ENCODE data around the gene SRPRB. TPM values are rescaled to one million over a fixed set of nuclear protein-coding genes. Genes with fewer than 3 reads are reported as not detected.

The SRPRB gene
- total and polyA plus RNA-seq, 2 experiments from 2014 or later = 99.4 to 110 TPM

DNA sequence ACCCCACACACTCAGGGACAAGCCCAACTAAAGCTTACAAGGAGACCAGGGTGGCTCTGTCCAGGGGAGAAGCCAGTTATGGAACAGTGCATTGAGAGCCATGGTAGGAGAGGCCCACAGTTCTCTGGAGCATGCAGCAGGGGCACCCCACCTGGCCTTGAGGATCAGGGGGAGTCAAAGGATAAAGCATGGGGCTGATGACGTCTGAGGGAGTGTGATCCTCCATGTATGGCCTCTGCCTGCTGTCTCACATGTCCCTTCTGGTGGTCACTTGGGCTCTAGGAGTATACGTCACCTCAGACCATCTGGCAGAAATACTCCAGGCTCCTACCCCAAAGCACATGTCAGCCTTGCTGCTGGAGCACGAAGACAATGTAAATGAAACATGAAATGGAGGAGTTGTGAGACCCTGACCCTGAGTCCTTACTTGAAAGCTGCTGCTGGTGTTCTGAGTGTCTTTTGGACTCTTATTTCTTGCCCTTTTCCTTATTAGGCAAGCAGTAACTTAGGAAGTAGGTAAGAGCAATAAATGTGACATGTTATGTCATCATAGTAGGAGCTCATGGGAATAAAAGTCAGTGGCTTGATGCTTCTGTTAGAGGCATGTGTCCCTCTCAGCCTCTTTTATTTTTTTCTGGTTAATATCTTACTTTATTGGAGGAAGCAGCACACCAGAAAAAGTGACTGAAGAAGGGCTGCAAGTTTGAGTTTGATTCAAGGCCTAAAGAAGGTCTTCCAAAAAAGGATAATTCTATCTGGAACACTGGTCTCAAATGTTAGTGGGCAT, 15.5 kb downstream of the SRPRB start:
- in situ Hi-C loops (cut with MboI) = loop anchor here (5.0 to 25.0 kb wide), 2 partner anchors 106 to 359 kb away; no protein-coding TSS in a partner anchor
- H3K27me3 ChIP-seq (replicated peaks; ENCODE audit: insufficient read depth) = no peaks in the 10 kb centered on the region
- H3K4me2 ChIP-seq (ENCODE audit: unreplicated experiment) = no peak overlapping the region
- H3K9me2 ChIP-seq (ENCODE audit: insufficient read depth) = no peaks in the 10 kb centered on the region
- no peaks in the 10 kb centered on the region for H3K9me3 ChIP-seq (ENCODE audit: low read depth)
- no peak for TF ChIP-seq EZH2 (IDR thresholded peaks at IDR 0.05; ENCODE audit: insufficient read depth, poor library complexity, severe bottlenecking)
- TF ChIP-seq EZH2phosphoT487 (IDR thresholded peaks at IDR 0.05; ENCODE audit: insufficient read depth, low read depth) = no peak
- H3K4me3 ChIP-seq = no peak overlapping the region
- no peak overlapping the region for H3K9ac ChIP-seq
- peaks cover 4% of the 10 kb centered on the region; the same call in 1 of the 2 replicates for H3K4me1 ChIP-seq (ENCODE audit: insufficient read depth)
- 0 out of 2 replicates have a peak, but pooled peaks cover 5% of the 10 kb centered on the region for H4K20me1 ChIP-seq (ENCODE audit: insufficient read depth)
- H3F3A ChIP-seq (ENCODE audit: insufficient read depth) = peaks cover 7% of the 10 kb centered on the region
- H3K36me3 ChIP-seq (ENCODE audit: low read depth) = peaks cover 34% of the 10 kb centered on the region
- DNase-seq = no peak
- no peaks in the 10 kb centered on the region for H3K79me2 ChIP-seq (ENCODE audit: insufficient read depth)
- no peak overlapping the region for H2AFZ ChIP-seq
- H3K27ac ChIP-seq = no peak overlapping the region
- 59 to 65% methylated on average over 3 of the region's 3 CpGs for WGBS, 2 experiments (ENCODE audit: low coverage in 1 of 2, low lambda C conversion rate in 2 of 2, missing lambda C conversion rate in 2 of 2)

DNA sequence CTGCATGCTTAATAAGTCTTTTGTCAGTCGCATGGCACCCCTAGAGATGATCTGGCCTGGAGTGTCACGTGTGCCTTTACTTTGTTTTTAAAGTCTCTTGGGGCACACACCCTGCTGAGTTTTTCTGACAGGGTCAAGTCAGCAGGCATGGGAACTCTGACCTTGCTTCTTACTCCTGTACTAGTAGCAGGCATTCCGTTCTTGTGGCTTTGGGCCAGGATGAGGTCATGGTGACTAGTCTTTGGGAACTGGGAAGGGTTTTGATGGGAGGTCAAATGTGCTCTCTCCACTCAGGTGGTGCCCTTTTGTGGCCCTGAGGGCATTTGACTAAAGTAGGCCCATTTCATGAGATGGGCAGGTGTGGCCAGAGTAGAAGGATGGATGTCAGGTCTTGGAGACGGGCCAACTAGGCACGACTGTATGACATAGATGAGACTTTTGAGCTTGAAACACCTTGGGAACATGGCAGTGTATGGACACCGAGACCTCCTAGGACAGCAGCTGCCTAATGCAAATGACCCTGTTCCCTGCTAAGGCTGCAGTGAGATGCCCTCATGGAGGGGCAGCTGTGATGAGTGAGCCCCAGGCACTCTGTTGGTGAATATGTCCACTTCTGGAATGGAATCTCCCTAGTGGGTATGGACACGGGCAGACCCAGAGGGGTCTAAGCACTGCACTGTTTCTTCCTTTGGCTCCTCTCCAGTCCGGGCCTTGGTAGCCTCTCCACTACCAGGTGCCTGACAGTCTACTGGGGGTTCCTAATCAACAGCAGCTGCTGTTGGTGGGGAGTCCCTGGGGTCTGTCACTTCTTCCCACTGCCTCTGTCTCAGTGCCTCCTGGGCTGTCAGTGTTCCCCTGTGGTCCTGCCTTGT, 16.4 kb downstream of the SRPRB start:
- in situ Hi-C loops (cut with MboI) = loop anchor here (5.0 to 25.0 kb wide), 2 partner anchors 105 to 360 kb away; no protein-coding TSS in a partner anchor
- H2AFZ ChIP-seq = no peak overlapping the region
- DNase-seq = peak; percentile 79

GRCh38 chr3:133824961-133825485, 19.4 kb downstream of the SRPRB start:
- Histone ChIP-seq H3K36me3 (ENCODE audit: low read depth) (peaks cover 5% of the 10 kb centered on the region; the same call in 1 of the 2 replicates), H3K9me3 (ENCODE audit: low read depth) (no peaks in the 10 kb centered on the region), H3K9ac (no peak overlapping the region), H3K27ac (no peak overlapping the region), H4K20me1 (ENCODE audit: insufficient read depth) (0 out of 2 replicates have a peak, but pooled peaks cover 5% of the 10 kb centered on the region), H3F3A (ENCODE audit: insufficient read depth) (0 out of 2 replicates have a peak, but pooled peaks cover 4% of the 10 kb centered on the region), H3K4me3 (no peak overlapping the region), H3K9me2 (ENCODE audit: insufficient read depth) (no peaks in the 10 kb centered on the region), H3K4me2 (ENCODE audit: unreplicated experiment) (no peak overlapping the region), H3K79me2 (ENCODE audit: insufficient read depth) (no peaks in the 10 kb centered on the region), H2AFZ (no peak overlapping the region), H3K4me1 (ENCODE audit: insufficient read depth) (peaks cover 4% of the 10 kb centered on the region; the same call in 1 of the 2 replicates), H3K27me3 (replicated peaks; ENCODE audit: insufficient read depth) (no peaks in the 10 kb centered on the region)
- WGBS, 2 experiments (ENCODE audit: low coverage in 1 of 2, low lambda C conversion rate in 2 of 2, missing lambda C conversion rate in 2 of 2) = 77% methylated on average over 8 of the region's 8 CpGs
- no peak for TF ChIP-seq EZH2phosphoT487 (IDR thresholded peaks at IDR 0.05; ENCODE audit: insufficient read depth, low read depth)
- TF ChIP-seq EZH2 (IDR thresholded peaks at IDR 0.05; ENCODE audit: insufficient read depth, poor library complexity, severe bottlenecking) = no peak
- no peak for DNase-seq
- in situ Hi-C loops (cut with MboI) = loop anchor here (5.0 to 25.0 kb wide), 2 partner anchors 102 to 363 kb away; no protein-coding TSS in a partner anchor

More for the DNA sequence above, 16.4 kb downstream of the SRPRB start:
- H3K4me2 ChIP-seq (ENCODE audit: unreplicated experiment) = no peak overlapping the region
- no peaks in the 10 kb centered on the region for H3K9me3 ChIP-seq (ENCODE audit: low read depth)
- WGBS, 2 experiments (ENCODE audit: low coverage in 1 of 2, low lambda C conversion rate in 2 of 2, missing lambda C conversion rate in 2 of 2) = 77 to 78% methylated on average over 8 of the region's 8 CpGs
- TF ChIP-seq EZH2 (IDR thresholded peaks at IDR 0.05; ENCODE audit: insufficient read depth, poor library complexity, severe bottlenecking) = no peak
- TF ChIP-seq EZH2phosphoT487 (IDR thresholded peaks at IDR 0.05; ENCODE audit: insufficient read depth, low read depth) = no peak
- H3K4me3 ChIP-seq = no peak overlapping the region
- H3K79me2 ChIP-seq (ENCODE audit: insufficient read depth) = no peaks in the 10 kb centered on the region
- H3K9me2 ChIP-seq (ENCODE audit: insufficient read depth) = no peaks in the 10 kb centered on the region
- no peak overlapping the region for H3K27ac ChIP-seq
- H3K36me3 ChIP-seq (ENCODE audit: low read depth) = peaks cover 25% of the 10 kb centered on the region
- peaks cover 4% of the 10 kb centered on the region; the same call in 1 of the 2 replicates for H3K4me1 ChIP-seq (ENCODE audit: insufficient read depth)
- H3K9ac ChIP-seq = no peak overlapping the region
- no peaks in the 10 kb centered on the region for H3K27me3 ChIP-seq (replicated peaks; ENCODE audit: insufficient read depth)
- peaks cover 7% of the 10 kb centered on the region; the same call in 1 of the 2 replicates for H3F3A ChIP-seq (ENCODE audit: insufficient read depth)
- 0 out of 2 replicates have a peak, but pooled peaks cover 5% of the 10 kb centered on the region for H4K20me1 ChIP-seq (ENCODE audit: insufficient read depth)
